Naive thymus-derived CD8-positive, alpha-beta T cell (primary cell): ENCODE results near the gene GNG7. TPM values are rescaled to one million over a fixed set of nuclear protein-coding genes. Genes with fewer than 3 reads are reported as not detected.
"Not testable (repeated sequence)": the region's sequence is repeated elsewhere in the genome, so short reads cannot be mapped to it uniquely, and the experiment has no call there.

Source experiments
- ATAC-seq, 2 donors: fragments of 150-1000 bp; cut with Tn5 transposase in 1 of 2; sonication (Bioruptor Pico), chemical (Tn5 transposase) in 1 of 2; 1 replicate in 1 of 2; 2 replicates in 1 of 2; pipeline ENCODE4 v1.10.0; 2021; ENCODE audit warnings: mild to moderate bottlenecking in 2 of 2, moderate library complexity in 2 of 2
- POLR2A ChIA-PET: fragments of 350-600 bp; sonication (Branson Sonifier 250); formaldehyde crosslinking; loops from one replicate; lab custom pipeline; 2021; ENCODE audit warnings: antibody characterized with exemption; lab: Charles Lee
- DNase-seq, 10 donors: peaks; one replicate each; pipeline versions ENCODE4 v3.0.0 to v3.0.0-alpha.2; 2020 to 2022
- H3K27ac Mint-ChIP-seq, 10 donors: one replicate each; pipeline ENCODE4 v1.8.0; 2020 to 2022; ENCODE audit warnings: mild to moderate bottlenecking in 10 of 10, mixed read lengths in 10 of 10, moderate library complexity in 4 of 10, inconsistent platforms in 1 of 10
- H3K27me3 Mint-ChIP-seq, 5 donors: one replicate each; pipeline ENCODE4 v1.8.0; 2021 to 2022; ENCODE audit warnings: mixed read lengths in 5 of 5
- H3K36me3 Mint-ChIP-seq, 3 donors: one replicate each; pipeline ENCODE4 v1.8.0; 2020 to 2022; ENCODE audit warnings: mixed read lengths in 3 of 3, mild to moderate bottlenecking in 2 of 3, inconsistent platforms in 1 of 3
- H3K4me1 Mint-ChIP-seq, 4 donors: one replicate each; pipeline ENCODE4 v1.8.0; 2021 to 2022; ENCODE audit warnings: mixed read lengths in 4 of 4
- H3K4me3 Mint-ChIP-seq, 10 donors: one replicate each; pipeline ENCODE4 v1.8.0; 2020 to 2022; ENCODE audit warnings: mild to moderate bottlenecking in 10 of 10, mixed read lengths in 10 of 10, moderate library complexity in 6 of 10, inconsistent platforms in 1 of 10
- H3K9me3 Mint-ChIP-seq, 9 donors: one replicate each; pipeline ENCODE4 v1.8.0; 2020 to 2022; ENCODE audit warnings: mixed read lengths in 9 of 9, mild to moderate bottlenecking in 3 of 9, inconsistent platforms in 1 of 9, moderate library complexity in 1 of 9
- polyA plus RNA-seq, 3 donors: library from polyadenylated mRNA; unstranded; fragments of 300-500 nt; fragmentation: Illumina TruSeq; gene quantifications; one replicate each; pipeline ENCODE4 v1.2.3, GENCODE V29; 2021
- total RNA-seq, 8 experiments: library from RNA in 2 of 8; stranded (reverse) in 2 of 8; gene quantifications; one replicate each; pipeline ENCODE4 v1.2.3 and lab custom pipeline; 2021 to 2026

Gene GNG7
- total and polyA plus RNA-seq, 5 experiments from 2014 or later = 1.8 to 8.5 (median 4.2) TPM

GRCh38 chr19:2545416-2546127 is 156.9 kb downstream of the GNG7 start:
- not testable (repeated sequence) for DNase-seq, H3K27me3 Mint-ChIP-seq, H3K36me3 Mint-ChIP-seq, ATAC-seq, H3K4me3 Mint-ChIP-seq, H3K9me3 Mint-ChIP-seq
- Mint-ChIP-seq H3K4me1 (peaks cover 7 to 42% (median 12%) of the 10 kb centered on the region in 4 donors), H3K27ac (peak overlapping the region in 1 of 10 donors; percentile 64)
- POLR2A ChIA-PET = interaction anchor here (1.2 to 4.1 kb wide), 3 partner anchors 16 to 70 kb away, joined by 4 to 33 read pairs (median 16); partner anchors contain the start of gene GADD45B

- Mint-ChIP-seq H3K9me3 (no peaks in the 10 kb centered on the region), H3K27ac (peak overlapping the region in 3 of 10 donors; percentile 14 to 64 (median 37)), H3K4me3 (peak overlapping the region in 1 of 10 donors; percentile 10), H3K36me3 (no peaks in the 10 kb centered on the region), H3K27me3 (no peaks in the 10 kb centered on the region), H3K4me1 (peaks cover 9 to 40% (median 11%) of the 10 kb centered on the region in 4 donors)
- POLR2A ChIA-PET = interaction anchor here (0.5 to 4.1 kb wide), 7 partner anchors 8 to 306 kb away, joined by 3 to 33 read pairs (median 4); partner anchors contain the start of gene GADD45B
- ATAC-seq (no peak), DNase-seq (no peak)
Measured at GRCh38 chr19:2544576-2545415, 157.7 kb downstream of the GNG7 start.

GRCh38 chr19:2543463-2544442 is 158.7 kb downstream of the GNG7 start:
- peak; percentile 71 to 97 for ATAC-seq
- Mint-ChIP-seq H3K27ac (peak overlapping the region in 9 of 10 donors; percentile 53 to 85 (median 74)), H3K4me1 (peaks cover 9 to 34% (median 12%) of the 10 kb centered on the region in 4 donors), H3K27me3 (no peaks in the 10 kb centered on the region), H3K9me3 (no peaks in the 10 kb centered on the region), H3K36me3 (no peaks in the 10 kb centered on the region), H3K4me3 (peak overlapping the region; percentile 66 to 87 (median 78))
- POLR2A ChIA-PET = interaction anchor here (0.5 to 4.1 kb wide), 12 partner anchors 9 to 957 kb away, joined by 3 to 33 read pairs (median 4); partner anchors contain the start of genes DOHH and GADD45B
- DNase-seq = peak; percentile 12 to 75 (median 38)

GRCh38 chr19:2543072-2543462 is 159.4 kb downstream of the GNG7 start:
- H3K9me3 Mint-ChIP-seq, ATAC-seq, DNase-seq, H3K36me3 Mint-ChIP-seq, H3K27me3 Mint-ChIP-seq: not testable (repeated sequence)
- peaks cover 9 to 34% (median 13%) of the 10 kb centered on the region in 4 donors for H3K4me1 Mint-ChIP-seq
- POLR2A ChIA-PET = interaction anchor here (0.6 to 4.1 kb wide), 10 partner anchors 9 to 957 kb away, joined by 3 to 33 read pairs (median 4); partner anchors contain the start of genes DOHH and GADD45B
- H3K4me3 Mint-ChIP-seq = peak overlapping the region; percentile 66 to 87 (median 78)
- H3K27ac Mint-ChIP-seq = peak overlapping the region in 6 of 10 donors; percentile 53 to 85 (median 70)

GRCh38 chr19:2542341-2543069 is 160.0 kb downstream of the GNG7 start:
- ATAC-seq = no peak

GRCh38 chr19:2540646-2541454 is 161.6 kb downstream of the GNG7 start:
- no peaks in the 10 kb centered on the region for H3K9me3 Mint-ChIP-seq
- peak overlapping the region in 2 of 10 donors; percentile 35 to 39 for H3K27ac Mint-ChIP-seq
- no peak overlapping the region for H3K4me3 Mint-ChIP-seq
- ATAC-seq = no peak
- DNase-seq = no peak
- H3K36me3 Mint-ChIP-seq = no peaks in the 10 kb centered on the region
- POLR2A ChIA-PET = interaction anchor here (0.6 to 4.1 kb wide), 4 partner anchors 22 to 65 kb away, joined by 3 to 33 read pairs (median 4); partner anchors contain the start of gene GADD45B
- peaks cover 9 to 30% (median 16%) of the 10 kb centered on the region in 4 donors for H3K4me1 Mint-ChIP-seq
- no peaks in the 10 kb centered on the region for H3K27me3 Mint-ChIP-seq

More at GRCh38 chr19:2542341-2543069, 160.0 kb downstream of the GNG7 start:
- no peaks in the 10 kb centered on the region for H3K9me3 Mint-ChIP-seq
- POLR2A ChIA-PET = interaction anchor here (0.7 to 4.1 kb wide), 9 partner anchors 9 to 958 kb away, joined by 3 to 33 read pairs (median 5); partner anchors contain the start of genes DOHH and GADD45B
- no peaks in the 10 kb centered on the region for H3K27me3 Mint-ChIP-seq
- no peaks in the 10 kb centered on the region for H3K36me3 Mint-ChIP-seq
- no peak for DNase-seq
- peaks cover 9 to 38% (median 15%) of the 10 kb centered on the region in 4 donors for H3K4me1 Mint-ChIP-seq
- H3K27ac Mint-ChIP-seq = peak overlapping the region in 2 of 10 donors; percentile 55 to 69
- H3K4me3 Mint-ChIP-seq = peak overlapping the region in 9 of 10 donors; percentile 4 to 59 (median 39)

GRCh38 chr19:2540251-2540645 is 162.2 kb downstream of the GNG7 start:
- DNase-seq (no peak), ATAC-seq (no peak)
- no peak overlapping the region for H3K27ac Mint-ChIP-seq
- H3K4me3 Mint-ChIP-seq = no peak overlapping the region
- H3K36me3 Mint-ChIP-seq = no peaks in the 10 kb centered on the region
- no peaks in the 10 kb centered on the region for H3K9me3 Mint-ChIP-seq
- peaks cover 9 to 28% (median 16%) of the 10 kb centered on the region in 4 donors for H3K4me1 Mint-ChIP-seq
- POLR2A ChIA-PET = no interaction called here
- H3K27me3 Mint-ChIP-seq = no peaks in the 10 kb centered on the region

- H3K36me3 Mint-ChIP-seq = no peaks in the 10 kb centered on the region
- no peaks in the 10 kb centered on the region for H3K27me3 Mint-ChIP-seq
- peak overlapping the region in 1 of 10 donors; percentile 56 for H3K27ac Mint-ChIP-seq
- POLR2A ChIA-PET = interaction anchor here (0.8 kb wide), 1 partner anchor 35 kb away, joined by 3 read pairs; no protein-coding TSS in a partner anchor
- H3K9me3 Mint-ChIP-seq = no peaks in the 10 kb centered on the region
- DNase-seq (no peak), ATAC-seq (no peak)
- no peak overlapping the region for H3K4me3 Mint-ChIP-seq
- H3K4me1 Mint-ChIP-seq = peaks cover 12 to 33% (median 22%) of the 10 kb centered on the region in 4 donors
Measured at GRCh38 chr19:2538096-2538757, 164.3 kb downstream of the GNG7 start.

- not testable (repeated sequence) for DNase-seq, ATAC-seq, H3K9me3 Mint-ChIP-seq, H3K27me3 Mint-ChIP-seq, H3K36me3 Mint-ChIP-seq, H3K4me3 Mint-ChIP-seq
- POLR2A ChIA-PET = interaction anchor here (0.8 kb wide), 1 partner anchor 34 kb away, joined by 3 read pairs; no protein-coding TSS in a partner anchor
- H3K27ac Mint-ChIP-seq = peak overlapping the region in 2 of 10 donors; percentile 56 to 65
- peaks cover 12 to 27% (median 21%) of the 10 kb centered on the region in 4 donors for H3K4me1 Mint-ChIP-seq
Measured at GRCh38 chr19:2537584-2537983, 164.9 kb downstream of the GNG7 start.

GRCh38 chr19:2536461-2536860 is 166.0 kb downstream of the GNG7 start:
- DNase-seq = no peak
- peaks cover 0 to 10% (median 2%) of the 10 kb centered on the region in 9 donors for H3K9me3 Mint-ChIP-seq
- H3K36me3 Mint-ChIP-seq = peaks cover 0 to 5% (median 2%) of the 10 kb centered on the region in 3 donors
- POLR2A ChIA-PET = interaction anchor here (0.7 to 1.0 kb wide), 2 partner anchors 17 to 58 kb away, joined by 3 read pairs; no protein-coding TSS in a partner anchor
- no peaks in the 10 kb centered on the region for H3K27me3 Mint-ChIP-seq
- peaks cover 12 to 27% (median 22%) of the 10 kb centered on the region in 4 donors for H3K4me1 Mint-ChIP-seq
- H3K4me3 Mint-ChIP-seq = no peak overlapping the region
- H3K27ac Mint-ChIP-seq = no peak overlapping the region
- ATAC-seq = no peak
